Activated CD8-positive, alpha-beta T cell treated with anti-CD3 and anti-CD28 coated beads for 36 hours (primary cell): Measurements from ENCODE around the gene RAB3A. TPM values are rescaled to one million over a fixed set of nuclear protein-coding genes. Genes with fewer than 3 reads are reported as not detected.

ENCODE experiments used
- ATAC-seq: fragments of 200-7000 bp; cut with Tn5 transposase; one replicate; pipeline ENCODE4 v1.10.0; 2021; ENCODE audit warnings: mild to moderate bottlenecking, moderate library complexity
- CTCF ChIA-PET: fragments of 350-600 bp; sonication (Branson Sonifier 250); formaldehyde crosslinking; loops from one replicate; lab custom pipeline; 2021; ENCODE audit warnings: antibody characterized with exemption; lab: Charles Lee
- POLR2A ChIA-PET: fragments of 350-600 bp; sonication (Branson Sonifier 250); formaldehyde crosslinking; loops from one replicate; lab custom pipeline; 2021; ENCODE audit warnings: antibody characterized with exemption; lab: Charles Lee
- DNase-seq: peaks from one replicate; pipeline ENCODE4 v3.0.0-alpha.2; 2020
- H3K27ac Mint-ChIP-seq: one replicate; pipeline ENCODE4 v1.8.0; 2021; ENCODE audit warnings: mild to moderate bottlenecking, mixed read lengths
- H3K27me3 Mint-ChIP-seq: one replicate; pipeline ENCODE4 v1.8.0; 2021; ENCODE audit warnings: mixed read lengths
- H3K36me3 Mint-ChIP-seq: one replicate; pipeline ENCODE4 v1.8.0; 2021; ENCODE audit warnings: low read depth, mixed read lengths
- H3K4me1 Mint-ChIP-seq: one replicate; pipeline ENCODE4 v1.8.0; 2021; ENCODE audit warnings: low read depth, mixed read lengths
- H3K4me3 Mint-ChIP-seq: one replicate; pipeline ENCODE4 v1.8.0; 2021; ENCODE audit warnings: mild to moderate bottlenecking, moderate library complexity, mixed read lengths
- H3K9me3 Mint-ChIP-seq: one replicate; pipeline ENCODE4 v1.8.0; 2021; ENCODE audit warnings: mixed read lengths
- CTCF ChIP-seq: fragments of 200-600 bp; IDR thresholded peaks from one replicate; pipeline ENCODE4 v1.8.0; 2022; ENCODE audit warnings: antibody characterized with exemption, mild to moderate bottlenecking
- intact Hi-C: fragments of 100-400 bp; cut with micrococcal nuclease; formaldehyde crosslinking; loops from one replicate; pipeline ENCODE4 v1.10.0; 2022
- total RNA-seq, 2 experiments: library from RNA; stranded (reverse); gene quantifications; one replicate each; pipeline ENCODE4 v1.2.3, GENCODE V29; 2021

RAB3A gene
- total RNA-seq, 2 experiments from 2014 or later: 8.9 to 11.3 TPM

DNA sequence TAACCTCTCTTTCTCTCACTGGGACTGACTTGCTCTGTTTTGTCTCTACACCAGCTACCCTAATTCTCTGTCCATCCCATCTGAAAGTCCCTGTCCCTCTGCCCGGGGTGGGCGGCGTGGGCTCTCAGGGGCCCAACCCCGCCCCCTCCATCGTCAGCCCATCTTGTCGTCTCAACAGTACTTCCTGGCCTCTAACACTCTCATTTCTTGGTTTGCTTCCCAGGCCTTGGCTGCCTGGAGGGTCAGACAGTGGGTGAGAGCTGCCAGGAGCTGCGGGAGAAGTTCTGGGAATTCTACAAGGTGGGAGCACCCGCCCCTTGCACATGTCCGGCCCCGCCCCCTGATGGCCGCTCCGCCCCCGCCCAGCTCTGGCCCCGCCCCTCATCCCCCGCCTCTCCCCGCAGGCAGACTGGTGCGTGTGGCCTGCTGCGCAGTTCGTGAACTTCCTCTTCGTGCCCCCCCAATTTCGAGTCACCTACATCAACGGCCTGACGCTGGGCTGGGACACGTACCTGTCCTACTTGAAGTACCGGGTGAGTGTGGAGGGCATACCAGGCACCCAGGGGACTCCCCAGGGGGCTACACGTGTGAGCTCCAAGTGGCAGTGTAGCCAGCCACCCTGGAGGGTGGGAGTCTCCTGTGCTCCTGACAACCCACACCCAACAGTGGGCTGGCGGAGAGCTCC is 9.1 kb downstream of the RAB3A start:
- ChIA-PET POLR2A (interaction anchor here (1.4 to 4.7 kb wide), 3 partner anchors 10 to 224 kb away, joined by 3 to 25 read pairs (median 4); partner anchors contain the start of genes JUND, RAB3A and SSBP4), CTCF (interaction anchor here (1.3 to 5.3 kb wide), 4 partner anchors 9 to 81 kb away, joined by 3 to 52 read pairs (median 4); partner anchors contain the start of gene RAB3A)
- peak overlapping the region; percentile 75 for H3K27ac Mint-ChIP-seq
- H3K4me3 Mint-ChIP-seq: peak overlapping the region; percentile 79
- H3K36me3 Mint-ChIP-seq: peaks cover 10% of the 10 kb centered on the region
- TF ChIP-seq CTCF: no peak
- DNase-seq (peak; percentile 59), ATAC-seq (no peak)
- H3K4me1 Mint-ChIP-seq: peaks cover 20% of the 10 kb centered on the region
- no peaks in the 10 kb centered on the region for H3K27me3 Mint-ChIP-seq
- intact Hi-C loops: no loop called here
- H3K9me3 Mint-ChIP-seq: no peaks in the 10 kb centered on the region

GRCh38 chr19:18194181-18194530 is 9.7 kb downstream of the RAB3A start:
- POLR2A ChIA-PET: interaction anchor here (1.1 to 4.7 kb wide), 6 partner anchors 10 to 225 kb away, joined by 3 to 25 read pairs (median 4); partner anchors contain the start of genes JUND, RAB3A and SSBP4
- no peak for TF ChIP-seq CTCF
- CTCF ChIA-PET: interaction anchor here (1.3 to 5.3 kb wide), 4 partner anchors 10 to 81 kb away, joined by 3 to 52 read pairs (median 4); partner anchors contain the start of gene RAB3A

GRCh38 chr19:18193388-18194180 is 10.3 kb downstream of the RAB3A start:
- Mint-ChIP-seq H3K27ac (peak overlapping the region; percentile 88), H3K36me3 (peaks cover 6% of the 10 kb centered on the region), H3K9me3 (no peaks in the 10 kb centered on the region), H3K27me3 (no peaks in the 10 kb centered on the region), H3K4me3 (peak overlapping the region; percentile 79), H3K4me1 (peaks cover 20% of the 10 kb centered on the region)
- DNase-seq (peak; percentile 18), ATAC-seq (no peak)
- no peak for TF ChIP-seq CTCF
- CTCF ChIA-PET: interaction anchor here (0.6 to 5.3 kb wide), 14 partner anchors 10 to 149 kb away, joined by 3 to 52 read pairs (median 4); partner anchors contain the start of gene RAB3A
- intact Hi-C loops: no loop called here
- POLR2A ChIA-PET: interaction anchor here (1.1 to 4.7 kb wide), 7 partner anchors 10 to 225 kb away, joined by 3 to 25 read pairs (median 4); partner anchors contain the start of genes JUND, RAB3A and SSBP4

More at GRCh38 chr19:18194181-18194530, 9.7 kb downstream of the RAB3A start:
- Mint-ChIP-seq H3K36me3 (peaks cover 10% of the 10 kb centered on the region), H3K27me3 (no peaks in the 10 kb centered on the region), H3K4me1 (peaks cover 20% of the 10 kb centered on the region), H3K9me3 (no peaks in the 10 kb centered on the region), H3K4me3 (peak overlapping the region; percentile 79), H3K27ac (peak overlapping the region; percentile 88)
- intact Hi-C loops: no loop called here
- ATAC-seq (no peak), DNase-seq (no peak)

GRCh38 chr19:18192673-18193387 is 11.0 kb downstream of the RAB3A start, which contains the start of gene MPV17L2:
TSS of gene MPV17L2 (plus strand) at chr19:18193218. CDS start at chr19:18193282, 64 bp downstream.
- no peak for TF ChIP-seq CTCF
- H3K36me3 Mint-ChIP-seq: peaks cover under 1% of the 10 kb centered on the region
- intact Hi-C loops: no loop called here
- H3K9me3 Mint-ChIP-seq: no peaks in the 10 kb centered on the region
- peak; percentile 99 for DNase-seq
- peak within 1 kb of the TSS; percentile 79 for H3K4me3 Mint-ChIP-seq
- peak within 1 kb of the TSS; percentile 88 for H3K27ac Mint-ChIP-seq
- no peaks in the 10 kb centered on the region for H3K27me3 Mint-ChIP-seq
- CTCF ChIA-PET: interaction anchor here (0.6 to 5.3 kb wide), 20 partner anchors 9 to 221 kb away, joined by 3 to 52 read pairs (median 4); partner anchors contain the start of gene RAB3A
- POLR2A ChIA-PET: interaction anchor here (1.0 to 4.7 kb wide), 8 partner anchors 9 to 226 kb away, joined by 3 to 25 read pairs (median 4); partner anchors contain the start of genes RAB3A and SSBP4
- peaks cover 20% of the 10 kb centered on the region for H3K4me1 Mint-ChIP-seq
- peak; percentile 93 for ATAC-seq
